Epithelial cell of prostate (primary cell): ENCODE results near the gene UBALD1.

Source experiments
- DNase-seq: peaks from one replicate; pipeline ENCODE4 v3.0.0-alpha.2; 2011; ENCODE audit warnings: low read depth, low spot score
- H3K27ac ChIP-seq: fragments of 450-650 bp; 2 replicates; pipeline ENCODE4 v1.5.1; 2017; ENCODE audit warnings: mild to moderate bottlenecking

UBALD1 gene

DNA sequence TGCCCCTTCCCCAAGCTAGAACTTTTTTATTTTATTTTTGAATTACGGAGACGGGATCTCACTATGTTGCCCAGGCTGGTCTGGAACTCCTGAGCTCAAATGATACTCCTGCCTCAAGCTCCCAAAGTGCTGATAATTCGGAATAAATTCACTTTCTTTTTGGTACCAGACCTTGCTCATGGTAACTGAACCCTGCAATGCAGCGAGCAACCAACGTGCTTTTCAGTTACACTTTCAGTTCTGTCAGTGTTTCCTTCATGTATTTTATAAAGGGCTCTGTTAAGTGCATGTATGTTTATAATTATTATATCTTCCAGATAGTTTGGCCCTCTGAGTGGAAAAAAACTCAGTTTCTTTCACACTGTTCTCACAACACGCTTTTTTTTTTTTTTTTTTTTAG is 44.6 kb downstream of the UBALD1 start:
- no peak overlapping the region for H3K27ac ChIP-seq
- no peak for DNase-seq

DNA sequence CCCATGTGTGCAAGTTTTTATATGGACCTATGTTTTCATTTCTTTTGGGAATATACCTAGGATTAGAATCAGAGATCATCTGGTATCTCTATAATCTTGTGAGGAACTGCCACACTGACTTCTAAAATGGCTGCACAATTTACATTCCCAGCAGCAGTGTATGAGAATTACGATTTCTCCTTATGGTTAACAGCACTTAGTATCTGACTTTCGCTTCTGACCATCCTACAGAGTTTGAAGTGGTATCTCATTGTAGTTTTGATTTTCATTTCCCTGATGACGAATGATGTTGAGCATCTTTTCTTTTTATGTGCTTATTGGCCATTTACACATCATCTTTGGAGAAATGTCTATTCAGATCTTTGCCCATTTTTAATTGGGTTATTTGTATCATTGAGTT is 48.5 kb downstream of the UBALD1 start:
- H3K27ac ChIP-seq = no peak overlapping the region
- no peak for DNase-seq

DNA sequence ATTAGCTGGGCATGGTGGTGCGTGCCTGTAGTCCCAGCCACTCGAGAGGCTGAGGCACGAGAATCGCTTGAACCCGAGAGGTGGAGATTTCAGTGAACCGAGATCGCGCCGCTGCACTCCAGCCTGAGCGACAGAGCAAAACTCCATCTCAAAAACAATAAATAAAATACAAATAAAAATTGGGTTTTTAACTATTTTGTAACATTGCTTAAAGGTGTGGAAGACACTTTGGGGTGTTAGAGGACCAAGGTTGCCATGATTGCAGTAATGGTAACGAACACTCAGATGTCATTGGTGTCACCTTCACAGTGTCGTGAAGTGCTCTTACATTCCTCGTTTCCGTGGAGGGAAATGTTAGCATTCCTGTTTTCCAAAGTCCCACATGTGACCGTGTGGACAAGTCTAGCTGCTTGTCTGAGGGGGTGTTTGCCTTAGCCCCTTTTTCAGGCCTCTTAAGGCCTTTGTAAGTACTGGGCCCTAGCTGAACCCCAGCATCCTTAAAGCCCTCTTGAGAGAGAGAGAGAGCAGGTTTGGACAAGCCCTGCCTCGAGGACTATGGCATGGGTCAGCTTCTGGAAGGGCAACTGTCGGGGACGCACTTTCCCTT is 49.9 kb downstream of the UBALD1 start:
- no peak for DNase-seq
- no peak overlapping the region for H3K27ac ChIP-seq

DNA sequence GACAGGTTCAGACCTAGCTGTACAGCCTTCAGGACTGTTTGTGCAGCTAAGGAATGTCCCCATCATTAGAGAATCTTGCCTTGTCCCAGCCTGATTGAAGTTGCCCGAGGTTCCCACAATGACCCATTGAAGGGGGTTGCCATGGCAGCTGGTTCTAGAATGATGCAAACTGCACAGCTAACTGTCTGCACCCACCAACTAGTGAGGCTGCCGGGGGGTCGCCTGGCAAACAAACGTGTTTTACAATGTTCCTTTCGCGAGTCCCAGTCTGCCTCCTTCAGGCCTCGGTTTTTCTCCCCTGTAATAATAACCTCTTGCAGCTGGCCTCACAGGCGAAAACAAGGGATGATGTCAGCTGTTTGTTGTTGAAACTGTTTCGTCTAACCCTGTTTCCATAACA is 53.1 kb downstream of the UBALD1 start:
- no peak for DNase-seq
- no peak overlapping the region for H3K27ac ChIP-seq
